Activated CD4-positive, alpha-beta T cell treated with anti-CD3 and anti-CD28 coated beads for 48 hours (primary cell): ENCODE results near the gene ZBTB38.

Experiments
- DNase-seq: peaks from one replicate; pipeline ENCODE4 v3.0.0-alpha.2; 2020

Gene ZBTB38

GRCh38 chr3:141407825-141408224 is 39.5 kb downstream of the ZBTB38 start:
- no peak for DNase-seq

- DNase-seq = no peak
Observed at GRCh38 chr3:141408596-141408995, 40.3 kb downstream of the ZBTB38 start.

GRCh38 chr3:141409940-141410241 is 41.6 kb downstream of the ZBTB38 start:
- no peak for DNase-seq

- DNase-seq = no peak
Observed at GRCh38 chr3:141410408-141410807, 42.1 kb downstream of the ZBTB38 start.

GRCh38 chr3:141410846-141411245 is 42.5 kb downstream of the ZBTB38 start:
- no peak for DNase-seq

GRCh38 chr3:141411251-141411771 is 43.0 kb downstream of the ZBTB38 start:
- peak; percentile 39 for DNase-seq

- peak; percentile 62 for DNase-seq
Observed at GRCh38 chr3:141412087-141412935, 44.0 kb downstream of the ZBTB38 start.

- DNase-seq = no peak
Observed at GRCh38 chr3:141412936-141413354, 44.6 kb downstream of the ZBTB38 start.

- DNase-seq = peak; percentile 45
Observed at GRCh38 chr3:141413391-141413790, 45.1 kb downstream of the ZBTB38 start.

- DNase-seq = peak; percentile 45
Observed at GRCh38 chr3:141413801-141414689, 45.7 kb downstream of the ZBTB38 start.

- DNase-seq = no peak
Observed at GRCh38 chr3:141414800-141415462, 46.6 kb downstream of the ZBTB38 start.

- no peak for DNase-seq
Observed at GRCh38 chr3:141415953-141416352, 47.6 kb downstream of the ZBTB38 start.
